Measurements from ENCODE around the gene NRXN3. TPM values are rescaled to one million over a fixed set of nuclear protein-coding genes. Genes with fewer than 3 reads are reported as not detected.

Gene NRXN3
- total and polyA plus RNA-seq, 2 experiments from 2014 or later: 0.08 to 0.11 TPM

DNA sequence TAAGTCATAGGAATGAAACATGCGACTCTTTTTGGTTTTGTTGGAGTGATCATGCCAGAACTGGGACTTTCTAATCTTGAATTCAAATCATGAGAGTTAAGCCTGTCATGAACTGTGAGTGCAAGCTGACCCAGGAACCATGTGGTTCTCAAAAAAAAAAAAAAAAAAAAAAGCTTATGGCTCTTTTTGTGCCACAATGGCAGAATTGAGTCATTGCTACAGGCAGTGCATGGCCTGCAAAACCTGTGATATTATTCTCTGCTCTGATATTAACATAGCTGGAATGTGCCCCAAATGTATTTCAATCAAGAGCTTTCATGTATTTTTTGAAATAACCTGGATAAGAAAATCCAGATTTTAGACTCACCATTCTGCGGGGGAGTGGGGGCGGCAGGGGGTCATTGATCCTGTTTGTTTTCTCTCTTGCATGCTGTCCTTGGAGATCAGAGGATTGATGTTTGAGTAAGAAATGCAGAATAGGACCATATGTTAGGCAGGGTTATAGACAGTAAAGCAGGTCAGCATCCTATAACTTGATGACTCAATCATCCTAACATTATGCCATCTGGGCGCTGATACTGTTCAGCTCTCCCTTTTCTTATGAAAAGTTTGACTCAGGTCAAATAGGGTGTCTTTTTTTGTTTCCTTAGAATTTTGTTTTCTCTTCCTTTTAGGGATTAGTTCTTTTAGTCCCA lies 1243.7 kb downstream of the NRXN3 start:
- Histone ChIP-seq H3K9me2 (ENCODE audit: insufficient read depth) (no peaks in the 10 kb centered on the region), H3F3A (ENCODE audit: insufficient read depth) (no peaks in the 10 kb centered on the region), H3K27me3 (replicated peaks; ENCODE audit: insufficient read depth) (no peaks in the 10 kb centered on the region), H3K79me2 (ENCODE audit: insufficient read depth) (no peaks in the 10 kb centered on the region), H3K4me2 (ENCODE audit: unreplicated experiment) (no peak overlapping the region), H4K20me1 (ENCODE audit: insufficient read depth) (no peaks in the 10 kb centered on the region), H3K9me3 (ENCODE audit: low read depth) (no peaks in the 10 kb centered on the region), H3K27ac (no peak overlapping the region), H3K4me3 (no peak overlapping the region), H3K4me1 (ENCODE audit: insufficient read depth) (no peaks in the 10 kb centered on the region), H3K36me3 (ENCODE audit: low read depth) (no peaks in the 10 kb centered on the region), H3K9ac (no peak overlapping the region), H2AFZ (no peak overlapping the region)
- in situ Hi-C loops (cut with MboI): no loop called here
- no peak for DNase-seq
- TF ChIP-seq EZH2phosphoT487 (IDR thresholded peaks at IDR 0.05; ENCODE audit: insufficient read depth, low read depth) (no peak), EZH2 (IDR thresholded peaks at IDR 0.05; ENCODE audit: insufficient read depth, poor library complexity, severe bottlenecking) (no peak)
- 13% methylated on average over 4 of the region's 4 CpGs for WGBS, 2 experiments (ENCODE audit: low coverage in 1 of 2, low lambda C conversion rate in 2 of 2, missing lambda C conversion rate in 2 of 2)

DNA sequence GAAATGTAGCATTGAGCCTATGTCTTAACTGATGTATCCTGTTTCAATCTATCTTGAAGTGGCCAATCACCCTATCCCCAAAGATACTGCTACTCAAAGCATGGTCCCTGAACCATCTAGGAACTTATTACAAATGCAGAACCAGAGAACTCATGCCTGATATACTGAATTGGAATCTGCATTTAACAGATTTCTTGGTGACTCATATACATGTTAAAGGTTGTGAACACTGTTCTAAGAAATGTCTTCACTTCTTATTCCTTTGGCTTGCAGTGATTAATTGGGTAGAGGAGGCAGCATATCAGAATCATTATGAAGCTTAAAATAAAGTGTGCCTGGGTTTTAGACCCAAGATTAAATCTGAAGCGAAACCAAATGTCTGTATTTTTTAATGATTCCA lies 1245.6 kb downstream of the NRXN3 start:
- no peaks in the 10 kb centered on the region for H3F3A ChIP-seq (ENCODE audit: insufficient read depth)
- no peaks in the 10 kb centered on the region for H3K27me3 ChIP-seq (replicated peaks; ENCODE audit: insufficient read depth)
- H3K9ac ChIP-seq: no peak overlapping the region
- WGBS, 2 experiments (ENCODE audit: low coverage in 1 of 2, low lambda C conversion rate in 2 of 2, missing lambda C conversion rate in 2 of 2): 33 to 41% methylated on average over 1 of the region's 1 CpG
- in situ Hi-C loops (cut with MboI): no loop called here
- H3K9me2 ChIP-seq (ENCODE audit: insufficient read depth): no peaks in the 10 kb centered on the region
- no peak for DNase-seq
- no peaks in the 10 kb centered on the region for H3K9me3 ChIP-seq (ENCODE audit: low read depth)
- H3K4me3 ChIP-seq: no peak overlapping the region
- H4K20me1 ChIP-seq (ENCODE audit: insufficient read depth): no peaks in the 10 kb centered on the region
- H3K4me2 ChIP-seq (ENCODE audit: unreplicated experiment): no peak overlapping the region
- H3K27ac ChIP-seq: no peak overlapping the region
- no peak overlapping the region for H2AFZ ChIP-seq
- no peaks in the 10 kb centered on the region for H3K4me1 ChIP-seq (ENCODE audit: insufficient read depth)
- no peaks in the 10 kb centered on the region for H3K36me3 ChIP-seq (ENCODE audit: low read depth)
- TF ChIP-seq EZH2phosphoT487 (IDR thresholded peaks at IDR 0.05; ENCODE audit: insufficient read depth, low read depth) (no peak), EZH2 (IDR thresholded peaks at IDR 0.05; ENCODE audit: insufficient read depth, poor library complexity, severe bottlenecking) (no peak)
- H3K79me2 ChIP-seq (ENCODE audit: insufficient read depth): no peaks in the 10 kb centered on the region

DNA sequence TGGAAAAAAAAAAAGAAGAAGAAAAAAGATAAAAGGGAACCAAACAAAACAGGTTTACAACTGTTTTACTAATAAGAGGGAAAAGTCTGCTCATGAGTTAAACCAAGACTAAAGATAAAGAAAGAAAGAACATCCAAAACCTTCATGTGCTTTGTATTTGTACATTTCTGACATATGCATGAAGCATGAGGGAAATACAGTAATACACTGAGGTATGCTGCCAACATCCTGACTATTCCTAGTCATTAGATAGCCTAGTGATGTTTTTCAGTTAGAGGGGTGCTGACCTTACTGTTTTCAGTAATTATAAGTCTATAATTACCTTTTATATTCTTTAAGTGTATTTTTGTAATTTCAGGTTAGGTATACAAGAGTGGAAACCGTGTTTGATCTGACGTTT lies 1247.8 kb downstream of the NRXN3 start:
- Histone ChIP-seq H2AFZ (no peak overlapping the region), H3K4me2 (ENCODE audit: unreplicated experiment) (no peak overlapping the region), H3K27me3 (replicated peaks; ENCODE audit: insufficient read depth) (no peaks in the 10 kb centered on the region), H3K9me2 (ENCODE audit: insufficient read depth) (no peaks in the 10 kb centered on the region), H3K4me3 (no peak overlapping the region), H3F3A (ENCODE audit: insufficient read depth) (no peaks in the 10 kb centered on the region), H3K4me1 (ENCODE audit: insufficient read depth) (no peaks in the 10 kb centered on the region), H3K9me3 (ENCODE audit: low read depth) (no peaks in the 10 kb centered on the region), H3K36me3 (ENCODE audit: low read depth) (no peaks in the 10 kb centered on the region), H3K27ac (no peak overlapping the region), H4K20me1 (ENCODE audit: insufficient read depth) (no peaks in the 10 kb centered on the region), H3K9ac (no peak overlapping the region), H3K79me2 (ENCODE audit: insufficient read depth) (no peaks in the 10 kb centered on the region)
- no peak for DNase-seq
- TF ChIP-seq EZH2 (IDR thresholded peaks at IDR 0.05; ENCODE audit: insufficient read depth, poor library complexity, severe bottlenecking) (no peak), EZH2phosphoT487 (IDR thresholded peaks at IDR 0.05; ENCODE audit: insufficient read depth, low read depth) (no peak)
- 29 to 35% methylated on average over 2 of the region's 2 CpGs for WGBS, 2 experiments (ENCODE audit: low coverage in 1 of 2, low lambda C conversion rate in 2 of 2, missing lambda C conversion rate in 2 of 2)
- in situ Hi-C loops (cut with MboI): no loop called here

- TF ChIP-seq EZH2phosphoT487 (IDR thresholded peaks at IDR 0.05; ENCODE audit: insufficient read depth, low read depth): no peak
- TF ChIP-seq EZH2 (IDR thresholded peaks at IDR 0.05; ENCODE audit: insufficient read depth, poor library complexity, severe bottlenecking): no peak
- no peaks in the 10 kb centered on the region for H3K27me3 ChIP-seq (replicated peaks; ENCODE audit: insufficient read depth)
- H3K4me2 ChIP-seq (ENCODE audit: unreplicated experiment): no peak overlapping the region
- WGBS, 2 experiments (ENCODE audit: low coverage in 1 of 2, low lambda C conversion rate in 2 of 2, missing lambda C conversion rate in 2 of 2): 28 to 33% methylated on average over 5 of the region's 5 CpGs
- no peak overlapping the region for H3K4me3 ChIP-seq
- no peaks in the 10 kb centered on the region for H3K79me2 ChIP-seq (ENCODE audit: insufficient read depth)
- H3K27ac ChIP-seq: no peak overlapping the region
- no peak overlapping the region for H3K9ac ChIP-seq
- in situ Hi-C loops (cut with MboI): no loop called here
- no peaks in the 10 kb centered on the region for H4K20me1 ChIP-seq (ENCODE audit: insufficient read depth)
- no peak overlapping the region for H2AFZ ChIP-seq
- no peaks in the 10 kb centered on the region for H3F3A ChIP-seq (ENCODE audit: insufficient read depth)
- H3K9me2 ChIP-seq (ENCODE audit: insufficient read depth): no peaks in the 10 kb centered on the region
- no peak for DNase-seq
- H3K9me3 ChIP-seq (ENCODE audit: low read depth): no peaks in the 10 kb centered on the region
- no peaks in the 10 kb centered on the region for H3K36me3 ChIP-seq (ENCODE audit: low read depth)
- H3K4me1 ChIP-seq (ENCODE audit: insufficient read depth): no peaks in the 10 kb centered on the region
Observed at GRCh38 chr14:79418649-79419415, 1248.7 kb downstream of the NRXN3 start.
